ENCODE results near the gene STK33.

GRCh38 chr11:8532475-8532874, 61.6 kb downstream of the STK33 start:
- TF ChIP-seq CTCF (IDR thresholded peaks at IDR 0.05) (no peak), POLR2A (IDR thresholded peaks at IDR 0.05) (no peak)

All from esophagus squamous epithelium (tissue), 4 donors.